Measurements from ENCODE around the gene BMP2. TPM values are rescaled to one million over a fixed set of nuclear protein-coding genes. Genes with fewer than 3 reads are reported as not detected.

The BMP2 gene
- total RNA-seq, 1 experiment from 2014 or later = 6.6 TPM

GRCh38 chr20:6740096-6740495, 27.4 kb upstream of the BMP2 start:
- Histone ChIP-seq H3T11ph (ENCODE audit: low read length) (no peak overlapping the region), H3K18ac (ENCODE audit: insufficient read length, low read depth, low read length) (no peak overlapping the region), H2BK120ac (ENCODE audit: low read depth, low read length, poor library complexity, severe bottlenecking) (no peak overlapping the region), H4K20me1 (ENCODE audit: control insufficient read depth, insufficient read depth, insufficient read length) (no peaks in the 10 kb centered on the region), H3K79me1 (ENCODE audit: insufficient read depth, low read depth, low read length, poor library complexity, severe bottlenecking) (no peaks in the 10 kb centered on the region), H3K23me2 (ENCODE audit: insufficient read length, low read depth, low read length, poor library complexity, severe bottlenecking) (no peaks in the 10 kb centered on the region), H3K9ac (ENCODE audit: extremely low read depth, insufficient read length, low read length) (no peak overlapping the region), H3K14ac (ENCODE audit: insufficient read depth, low read length) (no peak overlapping the region), H2BK15ac (ENCODE audit: low read depth, low read length) (no peak overlapping the region), H3K9me3 (ENCODE audit: control insufficient read depth, low read depth, low read length) (peaks cover 4% of the 10 kb centered on the region), H4K91ac (ENCODE audit: insufficient read length, low read depth, low read length) (no peak overlapping the region), H3K23ac (ENCODE audit: insufficient read length, low read depth, low read length) (no peak overlapping the region), H3K4me1 (ENCODE audit: insufficient read depth, low read length) (no peaks in the 10 kb centered on the region), H2BK20ac (ENCODE audit: low read depth, low read length, poor library complexity, severe bottlenecking) (no peak overlapping the region), H2AK5ac (ENCODE audit: insufficient read length, low read length) (no peak overlapping the region), H2AFZ (ENCODE audit: low read length) (no peak overlapping the region), H3K4ac (ENCODE audit: low read depth, low read length) (no peak overlapping the region), H3K79me2 (ENCODE audit: insufficient read depth, low read length) (no peaks in the 10 kb centered on the region), H4K5ac (ENCODE audit: insufficient read length, low read depth, low read length) (no peak overlapping the region), H3K27ac (ENCODE audit: insufficient read length, low read depth, low read length) (no peak overlapping the region), H3K4me2 (ENCODE audit: insufficient read depth, insufficient read length, low read length) (no peak overlapping the region), H3K27me3 (ENCODE audit: insufficient read depth, low read length) (no peaks in the 10 kb centered on the region), H2BK12ac (ENCODE audit: insufficient read length, low read depth, low read length) (no peak overlapping the region), H3K56ac (ENCODE audit: insufficient read length, low read depth, low read length) (no peak overlapping the region), H4K8ac (replicated peaks; ENCODE audit: insufficient read length, low read depth, low read length) (no peak overlapping the region), H2BK5ac (ENCODE audit: insufficient read length, low read length) (no peak overlapping the region)
- no CpG with 5 or more reads among the region's 3 CpGs for WGBS (ENCODE audit: extremely low coverage, insufficient read length, low lambda C conversion rate)
- H3K27me3 Mint-ChIP-seq (ENCODE audit: low read depth) = no peaks in the 10 kb centered on the region
- TF ChIP-seq CTCF (conservative IDR thresholded peaks at IDR 0.05) = no peak
- H3K27ac Mint-ChIP-seq = no peak overlapping the region
- peaks cover 5 to 9% of the 10 kb centered on the region in 2 experiments for H3K4me1 Mint-ChIP-seq
- peaks cover under 1 to 4% of the 10 kb centered on the region in 2 experiments; a peak in 2 of 5 replicates for H3K9me3 Mint-ChIP-seq
- no peak overlapping the region for H3K4me3 Mint-ChIP-seq
- no peak for DNase-seq
- H3K36me3 Mint-ChIP-seq (ENCODE audit: insufficient read depth in 1 of 3, low read depth in 3 of 3) = peaks cover 0 to 5% (median 0%) of the 10 kb centered on the region in 3 experiments; a peak in 3 of 7 replicates
